Head of caudate nucleus (tissue), 42 donors: ENCODE measurements around the gene OSBPL7.

Source experiments
- DNase-seq, 42 donors: peaks; one replicate each; pipeline versions ENCODE4 v3.0.0 to v3.0.0-alpha.2; 2020 to 2021; ENCODE audit warnings: mixed read lengths in 7 of 42
- intact Hi-C: fragments of 100-400 bp; cut with DNase I; formaldehyde crosslinking; loops from one replicate; pipeline ENCODE4 v1.15.0; 2022

The OSBPL7 gene

GRCh38 chr17:47821424-47822391 is at the start of gene OSBPL7:
TSS of gene OSBPL7 (minus strand) at chr17:47821794. CDS start at chr17:47820278, 1,516 bp downstream.
- intact Hi-C loops, result no loop called here
- peak; percentile 55 to 94 (median 82) for DNase-seq

GRCh38 chr17:47871048-47871447 is 49.5 kb upstream of the OSBPL7 start:
- intact Hi-C loops, result no loop called here
- DNase-seq, result no peak

- intact Hi-C loops, result no loop called here
- DNase-seq, result no peak
Measured at GRCh38 chr17:47870056-47870455, 48.5 kb upstream of the OSBPL7 start.

GRCh38 chr17:47869114-47869513 is 47.5 kb upstream of the OSBPL7 start:
- intact Hi-C loops, result no loop called here
- no peak for DNase-seq

- DNase-seq, result no peak
- intact Hi-C loops, result no loop called here
Measured at GRCh38 chr17:47867813-47868533, 46.4 kb upstream of the OSBPL7 start.

GRCh38 chr17:47866941-47867340 is 45.3 kb upstream of the OSBPL7 start:
- no peak for DNase-seq
- intact Hi-C loops, result no loop called here

- intact Hi-C loops, result no loop called here
- DNase-seq, result no peak
Measured at GRCh38 chr17:47864791-47865216, 43.2 kb upstream of the OSBPL7 start.

GRCh38 chr17:47862621-47863440 is 41.2 kb upstream of the OSBPL7 start:
- DNase-seq, result no peak
- intact Hi-C loops, result no loop called here

- no peak for DNase-seq
- intact Hi-C loops, result no loop called here
Measured at GRCh38 chr17:47860386-47860785, 38.8 kb upstream of the OSBPL7 start.

- no peak for DNase-seq
Measured at GRCh38 chr17:47857551-47858455, 36.2 kb upstream of the OSBPL7 start.

GRCh38 chr17:47856830-47857229 is 35.2 kb upstream of the OSBPL7 start:
- no peak for DNase-seq
- intact Hi-C loops, result no loop called here

More at GRCh38 chr17:47857551-47858455, 36.2 kb upstream of the OSBPL7 start:
- intact Hi-C loops, result no loop called here

- intact Hi-C loops, result no loop called here
- no peak for DNase-seq
Measured at GRCh38 chr17:47855737-47856136, 34.1 kb upstream of the OSBPL7 start.

- DNase-seq, result no peak
- intact Hi-C loops, result no loop called here
Measured at GRCh38 chr17:47853616-47854015, 32.0 kb upstream of the OSBPL7 start.

- intact Hi-C loops, result no loop called here
- DNase-seq, result peak in 1 of 42 donors; percentile 3
Measured at GRCh38 chr17:47852113-47852949, 30.7 kb upstream of the OSBPL7 start.

GRCh38 chr17:47851764-47852112 is 30.1 kb upstream of the OSBPL7 start:
- no peak for DNase-seq
- intact Hi-C loops, result no loop called here

GRCh38 chr17:47850692-47851573 is 29.3 kb upstream of the OSBPL7 start, which contains the start of gene SP6:
TSS of gene SP6 (minus strand) at chr17:47851163. CDS start at chr17:47848429, 2,734 bp downstream.
- intact Hi-C loops, result no loop called here

More at GRCh38 chr17:47850692-47851573, 29.3 kb upstream of the OSBPL7 start, which contains the start of gene SP6:
- peak in 4 of 42 donors; percentile 7 to 25 (median 12) for DNase-seq
